ENCODE measurements around the gene ACACB.

Gene ACACB

GRCh38 chr12:109125791-109126190 lies 9.4 kb downstream of the ACACB start:
- peaks cover 0 to 3% of the 10 kb centered on the region in 2 experiments for H3K4me1 ChIP-seq (ENCODE audit: control insufficient read depth in 1 of 2, insufficient read depth in 1 of 2, low read depth in 1 of 2, low read length in 1 of 2)
- H3K27me3 ChIP-seq = peaks cover under 1% of the 10 kb centered on the region
- H3K9me3 ChIP-seq = no peaks in the 10 kb centered on the region
- no peak overlapping the region for H3K27ac ChIP-seq
- H3K36me3 ChIP-seq = no peaks in the 10 kb centered on the region
- H3K4me3 ChIP-seq (ENCODE audit: low read depth in 1 of 2, low read length in 1 of 2) = no peak overlapping the region
- no peak for TF ChIP-seq CTCF (IDR thresholded peaks at IDR 0.05)

DNA sequence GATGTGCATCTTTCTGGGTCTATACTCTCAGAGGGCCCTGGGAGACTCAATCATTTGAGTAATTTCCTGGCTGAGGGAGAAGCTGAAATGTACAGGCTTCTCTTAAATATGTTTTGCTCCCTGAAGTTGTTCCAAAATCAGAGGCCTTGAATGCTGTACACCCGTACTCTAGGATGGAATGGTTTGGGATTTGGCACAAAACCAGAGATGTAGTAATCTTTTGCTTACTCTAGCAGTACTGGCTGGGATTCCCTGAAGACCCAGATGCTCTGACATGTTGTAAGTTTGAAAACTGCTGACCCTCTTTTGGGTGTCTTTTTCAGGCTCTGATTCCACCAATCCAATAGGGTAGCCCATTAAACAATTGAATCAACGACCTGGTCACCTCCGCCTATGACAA lies 10.4 kb downstream of the ACACB start:
- H3K4me1 ChIP-seq (ENCODE audit: control insufficient read depth in 1 of 2, insufficient read depth in 1 of 2, low read depth in 1 of 2, low read length in 1 of 2) = peaks cover 0 to 3% of the 10 kb centered on the region in 2 experiments
- no peaks in the 10 kb centered on the region for H3K36me3 ChIP-seq
- TF ChIP-seq CTCF (IDR thresholded peaks at IDR 0.05) = no peak

DNA sequence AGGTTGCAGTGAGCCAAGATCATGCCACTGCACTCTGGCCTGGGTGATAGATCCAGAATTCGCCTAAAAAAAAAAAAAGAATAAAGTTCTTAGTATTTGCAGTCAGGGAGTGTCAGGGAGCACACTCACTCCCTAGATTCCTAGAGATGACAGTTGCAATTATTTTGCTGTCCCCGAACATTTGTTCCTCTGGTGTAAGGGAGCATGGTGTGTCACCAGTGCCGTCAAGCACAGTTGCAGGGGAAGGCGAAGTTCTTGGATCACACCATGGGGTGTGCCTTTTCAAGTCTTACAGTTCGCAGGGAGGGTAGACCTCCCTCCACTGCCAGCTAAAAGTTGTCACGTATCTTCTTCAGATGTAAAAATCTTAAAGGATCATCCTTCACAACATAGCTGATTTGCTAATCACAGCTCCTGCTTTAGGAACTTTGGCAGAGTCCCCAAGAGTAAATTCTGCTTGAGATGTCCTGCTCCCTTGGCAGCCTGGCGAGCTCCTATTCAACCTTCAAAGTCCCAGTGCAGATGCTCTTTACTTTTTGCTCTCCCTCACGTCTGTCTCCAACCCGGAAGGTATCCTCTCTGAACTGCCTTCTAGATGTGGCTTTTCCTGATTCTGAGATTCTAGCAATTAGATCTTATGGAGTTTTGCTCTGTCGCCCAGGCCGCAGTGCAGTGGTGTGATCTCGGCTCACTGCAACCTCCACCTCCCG lies 11.3 kb downstream of the ACACB start:
- H3K27ac ChIP-seq = no peak overlapping the region
- no peaks in the 10 kb centered on the region for H3K9me3 ChIP-seq
- peaks cover 0 to 3% of the 10 kb centered on the region in 2 experiments for H3K4me1 ChIP-seq (ENCODE audit: control insufficient read depth in 1 of 2, insufficient read depth in 1 of 2, low read depth in 1 of 2, low read length in 1 of 2)
- no peak for TF ChIP-seq CTCF (IDR thresholded peaks at IDR 0.05)
- no peak overlapping the region for H3K4me3 ChIP-seq (ENCODE audit: low read depth in 1 of 2, low read length in 1 of 2)
- no peaks in the 10 kb centered on the region for H3K36me3 ChIP-seq
- peaks cover 7% of the 10 kb centered on the region for H3K27me3 ChIP-seq

More for the DNA sequence above, 10.4 kb downstream of the ACACB start:
- Histone ChIP-seq H3K27me3 (peaks cover 7% of the 10 kb centered on the region), H3K4me3 (ENCODE audit: low read depth in 1 of 2, low read length in 1 of 2) (no peak overlapping the region), H3K27ac (no peak overlapping the region), H3K9me3 (no peaks in the 10 kb centered on the region)

DNA sequence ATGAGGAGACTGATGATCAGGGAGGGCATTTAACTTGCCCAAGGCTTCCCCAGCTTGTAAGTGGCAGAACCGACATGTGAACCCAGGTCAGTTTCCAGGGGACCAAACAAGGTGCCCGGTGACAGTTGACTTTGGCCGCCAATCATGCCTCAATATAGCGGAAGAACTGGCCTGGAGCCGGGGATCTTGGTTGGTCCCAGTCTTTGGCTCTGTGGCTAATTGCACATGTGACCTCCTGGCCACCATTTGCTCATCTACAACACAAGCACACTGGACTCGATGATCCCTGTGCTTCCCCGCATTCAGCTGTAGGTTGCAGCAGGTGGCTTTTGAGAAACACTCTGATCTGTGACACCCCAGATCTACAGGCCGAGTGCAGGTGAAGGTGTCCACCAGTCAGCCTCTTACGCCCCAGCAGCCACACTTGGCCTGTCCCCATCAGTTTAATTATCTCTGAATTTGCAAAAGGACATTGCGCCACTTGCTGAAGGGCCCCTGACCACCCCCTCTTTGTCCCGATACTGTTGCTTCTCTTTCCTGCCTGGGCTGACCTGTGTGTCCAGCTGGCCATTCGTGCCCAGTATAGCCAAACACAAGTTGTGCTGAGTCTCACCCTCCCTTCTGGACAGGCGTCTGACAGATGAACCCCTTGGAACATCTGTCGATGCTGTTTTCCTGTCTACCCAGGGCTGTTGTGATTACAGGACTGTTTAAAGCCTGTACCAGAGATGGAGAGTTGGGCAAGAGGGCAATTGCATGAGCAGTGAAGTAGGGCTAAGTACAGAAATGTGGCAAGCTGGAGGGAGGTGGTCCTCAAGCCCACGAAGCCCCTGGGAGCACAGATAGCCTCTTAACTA lies 14.1 kb downstream of the ACACB start:
- H3K36me3 ChIP-seq = no peaks in the 10 kb centered on the region
- TF ChIP-seq CTCF (IDR thresholded peaks at IDR 0.05) = no peak
- H3K9me3 ChIP-seq = no peaks in the 10 kb centered on the region
- H3K4me1 ChIP-seq (ENCODE audit: control insufficient read depth in 1 of 2, insufficient read depth in 1 of 2, low read depth in 1 of 2, low read length in 1 of 2) = peaks cover 0 to 3% of the 10 kb centered on the region in 2 experiments
- peaks cover 7% of the 10 kb centered on the region for H3K27me3 ChIP-seq
- no peak overlapping the region for H3K4me3 ChIP-seq (ENCODE audit: low read depth in 1 of 2, low read length in 1 of 2)
- H3K27ac ChIP-seq = no peak overlapping the region

- Histone ChIP-seq H3K27ac (no peak overlapping the region), H3K4me3 (ENCODE audit: low read depth in 1 of 2, low read length in 1 of 2) (no peak overlapping the region), H3K9me3 (no peaks in the 10 kb centered on the region), H3K27me3 (peaks cover 7% of the 10 kb centered on the region), H3K4me1 (ENCODE audit: control insufficient read depth in 1 of 2, insufficient read depth in 1 of 2, low read depth in 1 of 2, low read length in 1 of 2) (peaks cover 0 to 3% of the 10 kb centered on the region in 2 experiments), H3K36me3 (no peaks in the 10 kb centered on the region)
- TF ChIP-seq CTCF (IDR thresholded peaks at IDR 0.05) = no peak
These were observed 15.0 kb downstream of the ACACB start for GRCh38 chr12:109131154-109132050.

Measured in neutrophil (primary cell).